HG02571 (cell line): ENCODE data around the gene TSGA10IP.
"Not testable (repeated sequence)": the region's sequence is repeated elsewhere in the genome, so short reads cannot be mapped to it uniquely, and the experiment has no call there.

Source experiments
- ATAC-seq: cut with Tn5 transposase; IDR thresholded peaks from one replicate; pipeline ENCODE4 v1.9.1; 2021; ENCODE audit warnings: mild to moderate bottlenecking, moderate library complexity; ENCODE audit not compliant: unreplicated experiment

TSGA10IP gene

DNA sequence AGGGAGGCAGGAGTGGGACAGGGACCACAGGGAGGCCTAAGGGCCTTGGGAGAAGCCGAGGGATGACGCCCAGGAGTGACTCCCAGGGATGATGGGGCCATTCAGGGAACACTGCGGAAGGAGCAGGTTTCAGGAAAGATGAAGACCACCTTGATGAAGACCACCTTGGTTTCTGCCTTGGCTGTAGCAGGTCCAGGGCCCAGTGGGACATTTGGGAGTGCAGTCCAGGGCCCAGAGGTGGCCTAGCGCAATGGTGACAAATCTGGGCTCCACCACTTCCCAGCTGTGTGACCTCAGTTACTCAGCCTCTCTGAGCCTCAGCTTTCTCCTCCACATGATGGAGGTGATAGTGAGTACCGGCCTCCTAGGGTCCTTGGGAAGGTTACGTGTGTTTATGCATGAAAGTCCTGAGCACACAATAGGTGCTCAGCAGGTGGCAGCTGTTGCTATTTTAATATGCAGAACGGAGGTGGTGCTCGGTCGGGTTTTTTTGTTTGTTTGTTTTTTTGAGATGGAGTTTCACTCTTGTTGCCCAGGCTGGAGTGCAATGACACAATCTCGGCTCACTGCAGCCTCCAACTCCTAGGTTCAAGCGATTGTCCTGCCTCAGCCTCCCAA lies 770 bp downstream of the TSGA10IP start:
- no peak for ATAC-seq

DNA sequence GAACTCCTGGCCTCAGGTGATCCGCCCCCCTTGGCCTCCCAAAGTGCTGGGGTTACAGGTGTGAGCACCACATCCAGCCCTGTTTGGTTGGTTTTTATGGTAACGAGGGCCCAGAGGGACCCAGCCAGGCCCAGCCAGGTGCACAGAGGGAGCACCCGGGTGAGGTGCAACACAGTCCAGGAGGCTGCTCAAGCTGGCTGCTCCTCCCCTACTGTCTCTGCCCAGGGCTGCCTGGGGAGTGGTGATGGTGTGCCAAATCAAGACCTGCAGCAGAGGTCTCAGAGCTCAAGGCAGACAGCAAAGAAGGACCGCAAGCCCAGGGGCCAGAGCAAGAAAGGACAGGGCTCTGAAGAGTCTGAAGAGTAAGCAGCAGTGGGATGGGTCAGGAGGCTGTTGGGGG lies 1.4 kb downstream of the TSGA10IP start:
- no peak for ATAC-seq

DNA sequence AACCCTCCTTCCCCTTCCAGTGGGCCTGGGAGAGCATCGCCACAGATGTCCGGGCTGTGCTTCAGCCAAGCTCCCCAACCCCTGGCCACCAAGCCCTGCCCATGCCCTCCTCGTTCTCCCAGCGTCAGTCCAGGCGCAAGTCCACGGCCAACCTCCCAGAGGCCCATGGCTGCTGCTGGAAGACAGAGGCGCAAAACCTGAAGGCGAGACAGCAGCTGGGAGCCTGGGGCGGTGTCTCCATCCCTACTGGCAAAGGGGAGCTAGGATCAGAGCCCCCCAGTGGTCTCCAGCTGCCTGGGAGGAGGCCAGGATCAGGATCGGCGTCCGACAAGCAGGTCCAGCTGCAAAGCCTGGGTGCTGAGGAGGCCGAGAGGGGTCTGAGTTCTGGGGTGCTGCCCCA lies 1.9 kb downstream of the TSGA10IP start:
- no peak for ATAC-seq

- no peak for ATAC-seq
Observed at GRCh38 chr11:65947603-65948125, 2.4 kb downstream of the TSGA10IP start.

GRCh38 chr11:65950711-65951110 lies 5.4 kb downstream of the TSGA10IP start:
- not testable (repeated sequence) for ATAC-seq

DNA sequence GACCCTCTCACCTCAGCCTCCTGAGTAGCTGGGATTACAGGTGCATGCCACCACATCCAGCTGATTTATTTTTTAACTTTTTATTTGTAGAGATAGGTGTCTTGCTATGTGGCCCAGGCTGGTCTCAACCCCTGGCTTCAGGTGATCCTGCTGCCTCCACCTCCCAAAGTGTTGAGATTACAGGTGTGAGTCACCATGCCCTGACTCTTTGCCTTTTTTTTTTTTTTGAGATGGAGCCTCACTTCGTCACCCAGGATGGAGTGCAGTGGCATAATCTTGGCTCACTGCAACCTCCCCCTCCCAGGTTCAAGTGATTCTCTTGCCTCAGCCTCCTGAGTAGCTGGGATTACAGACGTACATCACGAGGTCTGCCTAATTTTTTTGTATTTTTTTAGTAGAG lies 6.4 kb downstream of the TSGA10IP start:
- ATAC-seq: not testable (repeated sequence)

DNA sequence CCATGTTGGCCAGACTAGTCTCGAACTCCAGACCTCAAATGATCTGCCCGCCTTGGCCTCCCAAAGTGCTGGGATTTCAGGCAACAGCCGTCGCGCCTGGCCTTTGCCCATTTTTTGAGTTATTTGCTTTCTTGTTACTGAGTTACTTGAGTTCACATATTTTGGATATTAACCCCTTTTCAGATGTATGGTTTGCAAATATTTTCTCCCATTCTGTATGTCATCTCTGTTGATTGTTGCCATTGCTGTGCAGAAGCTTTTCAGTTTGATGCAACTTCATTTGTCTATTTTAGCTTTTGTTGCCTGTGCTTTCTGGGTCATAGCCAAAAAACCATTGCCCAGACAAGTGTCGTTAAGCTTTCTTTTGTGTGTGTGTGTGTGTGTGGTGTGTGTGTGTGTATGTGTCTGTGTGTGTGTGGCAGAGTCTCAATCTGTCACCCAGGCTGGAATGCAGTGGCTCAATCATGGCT lies 6.8 kb downstream of the TSGA10IP start:
- no peak for ATAC-seq

DNA sequence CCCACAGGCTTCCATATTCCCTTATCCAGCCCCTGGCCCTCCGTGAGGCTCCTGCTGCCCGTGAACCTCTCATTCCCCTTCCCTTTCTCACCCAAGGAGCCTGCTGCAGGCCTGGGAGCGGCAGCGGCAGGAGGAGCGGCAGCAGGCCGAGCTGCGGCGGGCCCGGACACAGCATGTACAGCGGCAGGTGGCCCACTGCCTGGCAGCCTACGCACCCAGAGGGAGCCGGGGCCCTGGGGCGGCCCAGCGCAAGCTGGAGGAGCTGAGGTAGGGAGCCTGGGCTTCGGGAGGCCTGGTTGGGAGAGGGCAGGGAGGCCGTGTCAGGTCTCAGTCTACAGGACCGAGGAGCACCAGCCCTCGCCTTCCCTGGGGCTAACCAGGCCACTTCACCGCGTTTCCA lies 8.2 kb downstream of the TSGA10IP start:
- no peak for ATAC-seq

DNA sequence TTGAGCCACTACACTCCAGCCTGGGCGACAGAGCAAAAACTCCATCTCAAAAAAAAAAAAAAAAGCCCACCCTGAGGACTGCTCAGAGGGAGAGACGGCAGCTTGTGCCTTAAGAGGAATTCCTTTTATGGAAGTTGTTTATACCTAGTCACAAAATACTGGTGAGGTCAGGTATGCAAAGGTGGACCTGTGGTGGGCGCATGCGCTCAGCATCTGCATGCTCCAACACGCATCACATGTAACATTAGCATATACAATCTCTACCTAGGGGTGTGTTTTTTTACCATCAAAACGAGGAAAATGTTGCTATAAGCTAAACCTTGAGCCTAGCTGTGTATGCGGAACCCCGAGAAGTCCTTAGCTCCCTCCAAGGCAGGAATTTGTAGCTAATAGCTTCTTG lies 9.5 kb downstream of the TSGA10IP start:
- ATAC-seq: no peak

DNA sequence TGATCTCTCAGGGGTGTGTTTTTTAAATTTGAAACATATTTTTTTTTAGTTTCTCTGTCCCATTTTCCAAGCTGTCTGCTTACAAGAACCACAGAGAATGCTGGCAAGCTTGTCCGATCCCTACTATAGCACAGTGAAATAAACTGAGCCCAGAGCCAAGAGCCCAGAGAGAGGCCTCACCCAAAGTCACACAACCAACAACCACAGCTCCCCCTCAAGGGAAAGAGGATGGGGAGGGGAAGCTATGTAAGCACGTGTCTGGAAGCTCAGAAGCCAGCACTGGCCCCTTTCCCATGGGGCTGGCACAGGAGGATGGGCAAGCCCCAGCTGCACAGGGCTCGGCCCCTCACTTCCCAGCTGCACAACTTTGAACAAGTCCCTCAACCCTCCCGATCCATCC lies 13.0 kb downstream of the TSGA10IP start:
- no peak for ATAC-seq

DNA sequence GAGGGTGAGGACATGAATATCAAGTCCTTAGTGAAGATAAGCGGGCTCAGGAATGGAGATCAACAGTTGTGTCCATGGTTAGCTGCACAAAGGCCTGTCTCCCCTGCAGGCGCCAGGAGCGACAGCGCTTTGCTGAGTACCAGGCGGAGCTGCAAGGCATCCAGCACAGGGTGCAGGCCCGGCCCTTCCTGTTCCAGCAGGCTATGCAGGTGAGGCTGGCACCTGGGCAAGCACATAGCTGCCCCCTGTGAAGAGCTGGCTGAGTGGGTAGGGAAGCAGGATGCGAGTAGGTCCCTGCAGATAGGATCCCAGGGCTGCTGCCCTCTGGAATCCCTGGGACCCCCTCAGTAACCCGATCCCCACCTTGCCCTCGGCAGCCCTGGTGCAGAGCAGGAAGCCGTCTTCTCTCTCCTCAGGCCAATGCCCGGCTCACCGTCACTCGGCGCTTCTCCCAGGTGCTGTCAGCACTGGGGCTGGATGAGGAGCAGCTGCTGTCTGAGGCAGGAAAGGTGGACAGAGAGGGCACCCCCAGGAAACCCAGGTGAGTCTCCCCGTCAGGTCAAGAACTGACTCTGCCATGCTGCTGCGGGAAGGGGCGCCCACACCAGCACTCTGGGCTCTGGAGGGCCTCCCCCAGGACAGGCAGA lies 13.6 kb downstream of the TSGA10IP start:
- ATAC-seq: no peak

DNA sequence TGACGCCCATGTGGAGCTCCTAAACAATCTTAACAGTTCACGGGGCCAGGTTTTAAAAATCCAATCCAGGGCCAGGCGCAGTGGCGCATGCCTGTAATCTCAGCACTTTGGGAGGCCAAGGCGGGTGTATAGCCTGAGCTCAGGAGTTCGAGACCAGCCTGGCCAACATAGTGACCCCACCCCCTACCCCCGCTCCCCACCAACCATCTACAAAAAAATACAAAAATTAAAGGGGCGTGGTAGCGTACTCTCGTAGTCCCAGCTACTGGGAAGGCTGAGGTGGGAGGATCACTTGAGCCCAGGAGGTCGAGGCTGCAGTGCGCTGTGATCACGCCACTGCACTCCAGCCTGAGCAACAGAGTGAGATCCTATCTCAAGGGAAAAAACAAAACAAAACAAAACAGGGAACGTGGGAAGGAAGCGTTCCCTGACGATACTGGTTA lies 15.6 kb downstream of the TSGA10IP start:
- ATAC-seq: no peak

GRCh38 chr11:65961267-65962140 lies 16.2 kb downstream of the TSGA10IP start, which contains the start of gene SART1:
Gene SART1 (plus strand): TSS chr11:65961734. CDS start chr11:65961781, 47 bp downstream.
- peak; percentile 80 for ATAC-seq

DNA sequence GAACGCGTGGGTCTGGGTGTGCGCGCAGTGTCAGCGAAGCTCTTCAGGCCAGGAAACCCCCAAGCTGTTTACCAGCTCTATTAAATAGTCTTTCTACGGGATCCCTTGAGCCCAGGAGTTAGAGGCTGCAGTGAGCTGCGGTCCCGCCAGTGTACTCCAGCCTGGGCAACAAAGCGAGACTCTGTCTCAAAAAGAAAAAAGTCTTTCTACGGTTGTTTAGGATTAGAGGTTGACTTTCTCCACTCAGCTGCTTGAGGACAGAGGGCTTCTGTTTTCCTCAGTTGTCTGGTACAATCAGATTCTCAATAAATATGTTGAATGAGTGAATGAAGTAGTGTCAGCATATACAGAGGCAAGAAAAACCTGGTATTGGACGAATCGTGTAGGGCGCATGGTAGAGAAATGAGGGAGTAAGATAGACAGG lies 16.9 kb downstream of the TSGA10IP start:
- ATAC-seq: no peak

DNA sequence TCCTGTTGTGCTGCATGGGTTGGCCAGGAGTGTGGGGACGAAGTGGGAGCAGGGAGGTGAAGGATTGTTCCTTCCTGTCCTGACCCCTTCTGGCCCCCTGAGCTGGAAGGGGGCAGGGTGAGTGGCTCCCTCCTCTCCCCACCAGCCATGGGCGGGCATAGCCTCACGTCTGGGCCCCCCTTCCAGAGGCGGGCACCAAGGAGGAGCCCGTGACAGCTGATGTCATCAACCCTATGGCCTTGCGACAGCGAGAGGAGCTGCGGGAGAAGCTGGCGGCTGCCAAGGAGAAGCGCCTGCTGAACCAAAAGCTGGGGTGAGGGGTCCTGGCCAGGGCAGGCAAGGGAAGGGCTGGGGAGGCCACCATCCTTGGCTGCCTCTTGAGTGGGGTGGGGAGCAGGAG lies 19.6 kb downstream of the TSGA10IP start:
- no peak for ATAC-seq

- no peak for ATAC-seq
Observed at GRCh38 chr11:65965986-65966762, 20.9 kb downstream of the TSGA10IP start.

DNA sequence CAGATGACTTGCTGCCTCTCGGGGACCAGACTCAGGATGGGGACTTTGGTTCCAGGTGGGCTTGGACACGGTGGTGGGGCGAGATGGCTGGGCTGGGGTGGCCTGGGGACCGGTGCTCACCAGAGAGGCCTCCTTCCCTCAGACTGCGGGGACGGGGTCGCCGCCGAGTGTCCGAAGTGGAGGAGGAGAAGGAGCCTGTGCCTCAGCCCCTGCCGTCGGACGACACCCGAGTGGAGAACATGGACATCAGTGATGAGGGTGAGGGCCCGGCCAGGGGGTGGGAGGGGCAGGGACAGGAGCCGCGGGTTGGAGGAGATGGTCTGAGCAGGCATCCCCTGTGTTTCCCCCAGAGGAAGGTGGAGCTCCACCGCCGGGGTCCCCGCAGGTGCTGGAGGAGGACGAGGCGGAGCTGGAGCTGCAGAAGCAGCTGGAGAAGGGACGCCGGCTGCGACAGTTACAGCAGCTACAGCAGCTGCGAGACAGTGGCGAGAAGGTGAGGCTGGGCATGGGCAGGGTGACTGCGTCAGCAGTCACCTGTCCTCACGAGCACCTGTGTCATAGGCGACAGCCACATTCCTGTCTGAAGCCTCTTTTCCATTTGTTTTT lies 22.2 kb downstream of the TSGA10IP start:
- no peak for ATAC-seq

DNA sequence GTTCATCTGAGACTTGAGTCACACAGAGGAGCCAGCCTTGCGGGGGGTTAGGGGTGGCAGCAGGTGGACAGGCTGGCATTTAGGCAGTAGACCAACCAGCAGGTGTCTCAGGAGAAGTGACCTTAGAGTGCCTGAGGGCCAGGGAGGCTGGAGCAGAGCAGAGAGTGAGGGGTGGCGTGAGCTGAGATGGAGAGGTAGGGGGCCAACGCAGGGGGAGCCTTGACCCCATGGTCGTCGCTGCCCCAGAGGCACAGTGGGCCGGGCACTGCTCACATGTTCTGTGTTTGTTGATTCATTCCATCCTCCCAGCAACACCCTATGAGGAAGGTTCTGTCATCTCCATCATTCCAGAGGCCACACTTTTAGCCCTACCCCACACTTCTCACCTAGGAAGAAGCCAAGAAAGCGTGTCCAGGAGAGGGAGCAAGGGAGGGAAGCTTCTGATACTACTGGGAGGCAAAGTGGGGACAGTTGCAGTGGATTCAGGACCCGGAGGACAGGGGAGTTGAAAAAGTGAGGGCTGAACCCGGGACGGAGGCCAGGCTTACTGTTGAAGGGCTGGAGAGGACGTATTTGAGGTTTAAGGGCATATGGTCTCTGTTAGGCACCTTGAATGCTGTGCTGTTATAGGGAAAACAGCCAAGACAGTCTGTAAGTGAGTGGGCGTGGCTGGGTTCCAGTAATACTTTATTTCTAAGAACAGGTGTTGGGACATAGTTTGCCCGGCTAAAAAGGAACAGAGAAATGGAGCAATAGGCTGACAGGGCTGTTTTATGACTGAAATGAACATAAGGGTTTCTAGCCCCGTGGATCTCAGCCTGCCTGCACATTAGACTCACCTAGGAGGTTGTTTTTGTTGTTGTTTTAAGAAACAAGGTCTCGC lies 23.6 kb downstream of the TSGA10IP start:
- ATAC-seq: no peak

DNA sequence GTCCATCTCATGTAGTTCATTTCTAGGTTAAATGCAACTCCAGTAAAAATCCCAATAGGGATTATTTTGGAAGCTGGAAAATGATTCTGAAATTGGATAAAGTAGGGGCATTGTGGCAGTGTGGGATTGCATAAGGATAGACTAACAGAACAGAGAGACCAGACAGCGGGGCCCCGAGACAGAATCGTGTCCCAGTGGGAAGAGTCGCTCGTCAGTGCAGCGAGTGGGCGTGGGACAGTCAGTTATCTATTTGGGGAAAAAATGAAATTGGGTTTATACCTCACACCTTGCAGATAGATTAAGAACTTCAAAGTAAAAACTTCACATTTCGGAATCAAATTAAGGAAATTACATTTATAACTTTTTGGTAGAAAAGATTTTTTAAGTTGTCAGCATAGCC lies 26.8 kb downstream of the TSGA10IP start:
- no peak for ATAC-seq
